22Rv1 (cell line): ENCODE measurements around the gene GLYR1.

ENCODE experiments used
- H3K27ac ChIP-seq: fragments of 450-650 bp; 2 replicates; pipeline ENCODE4 v1.5.1; 2017
- ZFX ChIP-seq: fragments of 450-650 bp; IDR thresholded peaks from 2 replicates; pipeline ENCODE4 v1.6.1; 2017; ENCODE audit warnings: antibody characterized with exemption, borderline replicate concordance
- TF ChIP-seq, protein P1 (sequence below): fragments of 450-650 bp; IDR thresholded peaks from 2 replicates; pipeline ENCODE4 v1.5.1; 2017; ENCODE audit warnings: mild to moderate bottlenecking

The GLYR1 gene

DNA sequence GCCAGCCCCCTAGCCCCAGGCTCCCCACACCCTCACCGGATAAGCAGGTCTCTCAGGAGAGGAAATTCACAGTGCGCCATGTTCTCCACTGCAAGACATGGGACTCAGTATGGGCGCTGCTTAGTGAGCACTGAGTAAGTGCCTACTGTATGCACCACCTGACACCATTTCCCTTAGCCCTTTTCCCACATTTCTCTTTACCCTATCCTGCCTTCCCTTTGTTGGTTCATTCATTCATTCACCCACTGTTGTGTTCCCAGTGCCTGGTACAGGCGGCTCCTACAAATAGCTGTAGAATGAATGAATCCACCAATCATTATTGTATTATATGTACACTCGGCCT is 69.1 kb downstream of the GLYR1 start:
- TF ChIP-seq, protein P1, sequence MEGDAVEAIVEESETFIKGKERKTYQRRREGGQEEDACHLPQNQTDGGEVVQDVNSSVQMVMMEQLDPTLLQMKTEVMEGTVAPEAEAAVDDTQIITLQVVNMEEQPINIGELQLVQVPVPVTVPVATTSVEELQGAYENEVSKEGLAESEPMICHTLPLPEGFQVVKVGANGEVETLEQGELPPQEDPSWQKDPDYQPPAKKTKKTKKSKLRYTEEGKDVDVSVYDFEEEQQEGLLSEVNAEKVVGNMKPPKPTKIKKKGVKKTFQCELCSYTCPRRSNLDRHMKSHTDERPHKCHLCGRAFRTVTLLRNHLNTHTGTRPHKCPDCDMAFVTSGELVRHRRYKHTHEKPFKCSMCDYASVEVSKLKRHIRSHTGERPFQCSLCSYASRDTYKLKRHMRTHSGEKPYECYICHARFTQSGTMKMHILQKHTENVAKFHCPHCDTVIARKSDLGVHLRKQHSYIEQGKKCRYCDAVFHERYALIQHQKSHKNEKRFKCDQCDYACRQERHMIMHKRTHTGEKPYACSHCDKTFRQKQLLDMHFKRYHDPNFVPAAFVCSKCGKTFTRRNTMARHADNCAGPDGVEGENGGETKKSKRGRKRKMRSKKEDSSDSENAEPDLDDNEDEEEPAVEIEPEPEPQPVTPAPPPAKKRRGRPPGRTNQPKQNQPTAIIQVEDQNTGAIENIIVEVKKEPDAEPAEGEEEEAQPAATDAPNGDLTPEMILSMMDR, result no peak
- no peak for TF ChIP-seq ZFX
- H3K27ac ChIP-seq, result no peak overlapping the region

DNA sequence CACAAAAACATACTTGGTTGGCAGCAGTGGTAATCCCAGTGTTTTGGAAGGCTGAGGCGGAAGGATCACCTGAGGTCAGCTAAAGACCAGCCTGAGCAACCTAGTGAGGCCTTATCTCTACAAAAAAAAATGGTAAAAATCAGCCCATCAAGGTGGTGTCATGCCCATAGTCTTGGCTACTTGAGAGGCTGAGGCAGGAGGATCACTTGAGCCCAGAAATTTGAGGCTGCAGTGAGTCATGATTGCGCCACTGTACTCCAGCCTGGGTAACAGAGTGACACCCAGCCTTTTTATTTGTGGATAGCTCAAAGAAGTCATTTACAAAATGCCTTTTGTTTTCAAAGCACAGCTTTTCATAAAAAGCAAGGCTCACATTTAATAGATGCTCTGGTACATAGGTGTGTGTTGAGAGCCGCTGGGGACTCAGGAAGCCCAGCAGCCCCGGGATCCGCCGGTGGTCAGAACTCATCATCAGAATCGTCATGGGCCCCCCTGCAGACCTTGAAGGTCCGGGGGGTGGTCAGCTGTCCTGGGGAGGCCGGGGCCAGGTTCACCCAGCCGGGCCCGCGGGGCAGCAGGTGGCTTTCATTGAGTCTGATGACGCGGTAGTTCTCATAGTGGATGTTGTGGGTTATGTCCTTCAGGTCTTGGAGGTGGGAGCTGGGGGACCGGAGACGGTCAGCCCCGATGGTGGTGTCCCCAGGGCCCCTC is 69.6 kb downstream of the GLYR1 start:
- H3K27ac ChIP-seq, result no peak overlapping the region
- no peak for TF ChIP-seq ZFX
- TF ChIP-seq, protein P1, result no peak

DNA sequence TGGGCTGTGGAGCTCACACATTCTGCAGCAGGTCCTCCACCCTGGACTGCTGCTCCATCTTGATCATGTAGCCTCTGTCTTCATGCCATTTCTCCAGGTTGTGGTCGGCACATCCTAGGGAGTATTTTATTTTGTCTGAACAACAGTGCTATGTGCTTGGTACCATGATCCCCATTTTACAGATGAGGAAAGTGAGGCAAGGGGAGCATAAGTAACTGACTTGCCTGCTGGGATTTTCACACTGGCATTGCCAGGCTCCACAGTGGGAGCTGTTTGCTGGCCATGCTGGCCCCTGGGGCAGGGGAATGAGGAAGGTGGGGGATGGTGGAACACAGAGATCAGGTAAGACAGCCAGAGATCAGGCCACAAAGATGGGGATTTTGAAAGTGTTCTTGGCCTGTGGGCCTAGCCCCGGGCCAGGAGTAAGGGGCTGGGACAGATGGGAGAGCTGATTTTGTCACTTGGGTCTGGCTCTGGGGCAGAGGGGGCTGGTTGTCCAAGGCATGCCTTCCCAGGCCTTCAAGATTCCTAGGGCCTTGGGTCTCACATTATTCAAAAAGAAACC is 70.9 kb downstream of the GLYR1 start:
- TF ChIP-seq ZFX, result no peak
- TF ChIP-seq, protein P1, result no peak
- H3K27ac ChIP-seq, result no peak overlapping the region

DNA sequence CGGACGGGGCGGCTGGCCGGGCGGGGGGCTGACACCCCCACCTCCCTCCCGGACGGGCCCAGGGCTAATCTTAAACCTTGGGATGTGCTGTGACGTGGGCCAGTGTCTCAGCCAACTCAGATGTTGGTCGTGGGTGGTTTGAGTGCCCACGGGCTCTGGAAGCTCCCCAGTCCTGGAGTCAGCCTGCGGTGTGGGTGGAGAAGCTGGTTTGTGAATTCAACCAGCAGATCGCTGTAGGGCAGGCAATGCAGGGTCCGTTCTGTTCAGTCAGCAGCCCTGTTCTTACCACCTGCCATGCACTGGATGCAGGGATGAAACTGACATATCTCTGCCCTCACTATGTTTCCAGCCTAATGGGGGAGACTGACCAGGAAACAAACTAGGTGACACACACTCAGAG is 72.1 kb downstream of the GLYR1 start:
- no peak overlapping the region for H3K27ac ChIP-seq
- TF ChIP-seq, protein P1, result no peak
- TF ChIP-seq ZFX, result no peak

DNA sequence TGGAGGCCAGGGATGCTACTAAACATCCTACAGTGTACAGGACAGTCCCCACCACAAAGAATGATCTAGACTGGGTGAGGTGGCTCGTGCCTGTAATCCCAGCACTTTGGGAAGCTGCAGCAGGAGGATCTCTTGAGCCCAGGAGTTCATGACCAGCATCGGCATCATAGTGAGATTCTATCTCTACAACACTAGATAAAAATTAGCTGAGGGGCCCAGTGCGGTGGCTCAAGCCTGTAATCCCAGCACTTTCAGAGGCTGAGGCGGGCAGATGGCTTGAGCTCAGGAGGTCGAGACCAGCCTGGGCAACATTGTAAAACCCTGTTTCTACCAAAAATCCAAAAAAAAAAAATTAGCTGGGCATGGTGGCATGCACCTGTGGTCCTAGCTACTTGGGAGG is 74.7 kb downstream of the GLYR1 start:
- TF ChIP-seq, protein P1, result no peak
- H3K27ac ChIP-seq, result no peak overlapping the region

DNA sequence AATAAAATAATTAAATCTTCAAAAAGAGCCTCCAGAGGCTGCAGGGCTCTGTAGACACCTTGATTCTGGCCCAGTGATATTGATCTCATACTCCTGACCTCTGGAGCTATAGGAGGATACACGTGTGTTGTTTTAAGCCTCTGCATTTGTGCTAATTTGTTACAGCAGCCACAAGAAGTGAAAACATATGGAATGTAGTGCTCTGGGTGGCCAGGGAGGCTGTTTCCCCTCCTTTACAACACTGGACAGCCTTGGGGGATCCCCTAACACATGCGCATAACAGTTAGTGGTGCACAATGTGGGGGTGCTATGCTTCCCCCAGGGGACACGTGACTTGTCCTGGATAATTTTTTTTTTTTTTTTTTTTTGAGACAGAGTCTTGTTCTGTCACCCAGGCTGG is 75.4 kb downstream of the GLYR1 start:
- no peak overlapping the region for H3K27ac ChIP-seq
- no peak for TF ChIP-seq ZFX
- TF ChIP-seq, protein P1, result no peak

DNA sequence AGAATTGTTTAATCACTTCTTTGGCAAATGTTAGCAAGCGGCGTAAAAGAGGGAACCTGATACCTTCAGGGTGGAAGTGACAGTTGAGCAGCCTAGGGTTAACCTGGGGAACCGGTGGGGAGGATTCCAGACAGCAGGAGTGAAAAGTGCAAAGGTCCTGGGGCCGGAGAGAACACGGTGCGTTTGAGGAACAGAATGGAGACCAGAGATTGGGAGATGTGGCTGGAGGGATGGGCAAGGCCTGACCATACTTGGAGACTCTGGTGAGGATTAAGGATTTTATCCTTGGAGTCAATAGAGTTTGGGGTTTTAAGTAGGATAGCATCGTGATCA is 77.8 kb downstream of the GLYR1 start:
- peak overlapping the region; percentile 91 for H3K27ac ChIP-seq
- TF ChIP-seq, protein P1, result no peak
- no peak for TF ChIP-seq ZFX
